Loucy (cell line): ENCODE data around the gene PRAF2.

Source experiments
- CTCF ChIP-seq: fragments of 200-600 bp; sonication (generic); conservative IDR thresholded peaks from 2 replicates; pipeline ENCODE4 v1.5.1; 2014; ENCODE audit warnings: mild to moderate bottlenecking, antibody characterized with exemption, low read length
- EZH2phosphoT487 ChIP-seq: fragments of 200-600 bp; IDR thresholded peaks from 2 replicates; pipeline ENCODE4 v1.6.1; 2018; ENCODE audit warnings: antibody characterized with exemption, mild to moderate bottlenecking, moderate library complexity, borderline replicate concordance

- TF ChIP-seq CTCF (no peak), EZH2phosphoT487 (no peak)
Observed at GRCh38 chrX:49043987-49044281, 29.9 kb downstream of the PRAF2 start.
